ENCODE data around the gene HDAC4.

The HDAC4 gene

GRCh38 chr2:239193401-239193811, 207.4 kb downstream of the HDAC4 start:
- Histone ChIP-seq H3K36me3 (ENCODE audit: control insufficient read depth in 1 of 2, insufficient read depth in 2 of 2, low read length in 2 of 2) (peaks cover 5 to 30% of the 10 kb centered on the region in 2 donors), H3K4me3 (ENCODE audit: low read depth in 1 of 2, low read length in 2 of 2) (no peak overlapping the region), H3K9me3 (ENCODE audit: control insufficient read depth in 1 of 2, low read length in 2 of 2) (peaks cover 0 to 3% of the 10 kb centered on the region in 2 donors), H3K4me1 (ENCODE audit: control insufficient read depth in 1 of 2, insufficient read depth in 2 of 2, low read length in 2 of 2) (no peaks in the 10 kb centered on the region), H3K9ac (ENCODE audit: low read depth in 1 of 2, low read length in 2 of 2) (no peak overlapping the region), H3K27ac (ENCODE audit: low read depth, low read length) (no peak overlapping the region), H3K27me3 (ENCODE audit: control insufficient read depth in 1 of 2, insufficient read depth in 2 of 2, low read length in 2 of 2) (no peaks in the 10 kb centered on the region)

- Histone ChIP-seq H3K4me1 (ENCODE audit: control insufficient read depth in 1 of 2, insufficient read depth in 2 of 2, low read length in 2 of 2) (no peaks in the 10 kb centered on the region), H3K9ac (ENCODE audit: low read depth in 1 of 2, low read length in 2 of 2) (no peak overlapping the region), H3K27me3 (ENCODE audit: control insufficient read depth in 1 of 2, insufficient read depth in 2 of 2, low read length in 2 of 2) (no peaks in the 10 kb centered on the region), H3K27ac (ENCODE audit: low read depth, low read length) (no peak overlapping the region), H3K4me3 (ENCODE audit: low read depth in 1 of 2, low read length in 2 of 2) (no peak overlapping the region), H3K9me3 (ENCODE audit: control insufficient read depth in 1 of 2, low read length in 2 of 2) (peaks cover 0 to 3% of the 10 kb centered on the region in 2 donors), H3K36me3 (ENCODE audit: control insufficient read depth in 1 of 2, insufficient read depth in 2 of 2, low read length in 2 of 2) (peaks cover 5 to 30% of the 10 kb centered on the region in 2 donors)
Observed at GRCh38 chr2:239192975-239193374, 207.8 kb downstream of the HDAC4 start.

- Histone ChIP-seq H3K36me3 (ENCODE audit: control insufficient read depth in 1 of 2, insufficient read depth in 2 of 2, low read length in 2 of 2) (peaks cover 5 to 33% of the 10 kb centered on the region in 2 donors), H3K4me3 (ENCODE audit: low read depth in 1 of 2, low read length in 2 of 2) (no peak overlapping the region), H3K9me3 (ENCODE audit: control insufficient read depth in 1 of 2, low read length in 2 of 2) (peaks cover 0 to 3% of the 10 kb centered on the region in 2 donors), H3K4me1 (ENCODE audit: control insufficient read depth in 1 of 2, insufficient read depth in 2 of 2, low read length in 2 of 2) (no peaks in the 10 kb centered on the region), H3K27ac (ENCODE audit: low read depth, low read length) (no peak overlapping the region), H3K9ac (ENCODE audit: low read depth in 1 of 2, low read length in 2 of 2) (no peak overlapping the region), H3K27me3 (ENCODE audit: control insufficient read depth in 1 of 2, insufficient read depth in 2 of 2, low read length in 2 of 2) (no peaks in the 10 kb centered on the region)
Observed at GRCh38 chr2:239192456-239192855, 208.4 kb downstream of the HDAC4 start.

- Histone ChIP-seq H3K9ac (ENCODE audit: low read depth in 1 of 2, low read length in 2 of 2) (no peak overlapping the region), H3K27me3 (ENCODE audit: control insufficient read depth in 1 of 2, insufficient read depth in 2 of 2, low read length in 2 of 2) (no peaks in the 10 kb centered on the region), H3K27ac (ENCODE audit: low read depth, low read length) (no peak overlapping the region), H3K4me3 (ENCODE audit: low read depth in 1 of 2, low read length in 2 of 2) (no peak overlapping the region), H3K4me1 (ENCODE audit: control insufficient read depth in 1 of 2, insufficient read depth in 2 of 2, low read length in 2 of 2) (no peaks in the 10 kb centered on the region), H3K9me3 (ENCODE audit: control insufficient read depth in 1 of 2, low read length in 2 of 2) (peaks cover 0 to 3% of the 10 kb centered on the region in 2 donors), H3K36me3 (ENCODE audit: control insufficient read depth in 1 of 2, insufficient read depth in 2 of 2, low read length in 2 of 2) (peaks cover 5 to 33% of the 10 kb centered on the region in 2 donors)
Observed at GRCh38 chr2:239190921-239191885, 209.6 kb downstream of the HDAC4 start.

- no peak overlapping the region for H3K4me3 ChIP-seq (ENCODE audit: low read depth in 1 of 2, low read length in 2 of 2)
- peaks cover 0 to 3% of the 10 kb centered on the region in 2 donors for H3K9me3 ChIP-seq (ENCODE audit: control insufficient read depth in 1 of 2, low read length in 2 of 2)
- H3K36me3 ChIP-seq (ENCODE audit: control insufficient read depth in 1 of 2, insufficient read depth in 2 of 2, low read length in 2 of 2): peaks cover 5 to 37% of the 10 kb centered on the region in 2 donors
- no peak overlapping the region for H3K9ac ChIP-seq (ENCODE audit: low read depth in 1 of 2, low read length in 2 of 2)
- no peaks in the 10 kb centered on the region for H3K27me3 ChIP-seq (ENCODE audit: control insufficient read depth in 1 of 2, insufficient read depth in 2 of 2, low read length in 2 of 2)
- H3K4me1 ChIP-seq (ENCODE audit: control insufficient read depth in 1 of 2, insufficient read depth in 2 of 2, low read length in 2 of 2): no peaks in the 10 kb centered on the region
- H3K27ac ChIP-seq (ENCODE audit: low read depth, low read length): no peak overlapping the region
Observed at GRCh38 chr2:239190361-239190760, 210.5 kb downstream of the HDAC4 start.

GRCh38 chr2:239189711-239190131, 211.1 kb downstream of the HDAC4 start:
- peaks cover 0 to 3% of the 10 kb centered on the region in 2 donors for H3K9me3 ChIP-seq (ENCODE audit: control insufficient read depth in 1 of 2, low read length in 2 of 2)
- H3K4me1 ChIP-seq (ENCODE audit: control insufficient read depth in 1 of 2, insufficient read depth in 2 of 2, low read length in 2 of 2): no peaks in the 10 kb centered on the region
- H3K4me3 ChIP-seq (ENCODE audit: low read depth in 1 of 2, low read length in 2 of 2): no peak overlapping the region
- H3K27ac ChIP-seq (ENCODE audit: low read depth, low read length): no peak overlapping the region
- H3K9ac ChIP-seq (ENCODE audit: low read depth in 1 of 2, low read length in 2 of 2): no peak overlapping the region
- no peaks in the 10 kb centered on the region for H3K27me3 ChIP-seq (ENCODE audit: control insufficient read depth in 1 of 2, insufficient read depth in 2 of 2, low read length in 2 of 2)
- H3K36me3 ChIP-seq (ENCODE audit: control insufficient read depth in 1 of 2, insufficient read depth in 2 of 2, low read length in 2 of 2): peaks cover 5 to 38% of the 10 kb centered on the region in 2 donors

GRCh38 chr2:239188536-239188935, 212.3 kb downstream of the HDAC4 start:
- Histone ChIP-seq H3K27me3 (ENCODE audit: control insufficient read depth in 1 of 2, insufficient read depth in 2 of 2, low read length in 2 of 2) (no peaks in the 10 kb centered on the region), H3K4me1 (ENCODE audit: control insufficient read depth in 1 of 2, insufficient read depth in 2 of 2, low read length in 2 of 2) (no peaks in the 10 kb centered on the region)

DNA sequence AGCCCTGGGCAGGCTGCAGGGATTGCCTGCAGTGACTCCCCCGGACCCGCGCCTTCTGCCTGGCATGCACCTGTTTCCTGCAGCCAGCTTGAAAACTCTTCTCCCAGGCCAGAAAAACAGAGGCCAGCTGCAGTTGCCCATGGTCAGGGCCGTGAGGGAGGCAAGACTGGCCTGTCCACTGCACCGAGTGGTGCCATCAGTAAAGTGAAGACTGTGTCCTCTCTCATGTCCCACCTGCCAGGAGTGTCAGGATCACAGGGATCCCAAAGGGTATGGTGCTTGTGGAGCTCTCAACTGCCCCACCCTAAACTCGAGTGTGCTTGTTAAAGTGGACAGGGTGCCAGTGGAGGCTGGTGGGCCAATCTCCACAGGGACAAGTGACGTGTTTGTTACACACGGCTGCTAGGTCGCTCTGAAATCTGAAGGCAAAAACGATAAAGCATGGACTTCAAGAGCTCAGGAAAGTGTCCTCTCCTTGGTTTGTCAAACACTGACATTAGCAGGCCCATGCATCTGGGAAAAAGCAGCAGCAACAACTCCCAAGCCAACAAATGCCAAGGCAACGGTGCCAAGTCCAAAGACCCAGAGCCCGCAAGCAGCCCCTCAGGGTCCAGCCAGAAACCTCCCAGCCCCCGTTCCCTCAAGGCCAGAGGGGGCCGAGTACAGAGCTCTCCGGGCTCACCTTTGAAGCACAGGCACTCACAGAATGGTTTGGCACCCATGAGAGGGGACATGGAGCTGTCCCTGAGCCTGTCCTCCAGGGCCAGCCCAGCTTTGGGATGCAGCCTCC, 213.2 kb downstream of the HDAC4 start:
- Histone ChIP-seq H3K27ac (ENCODE audit: low read depth, low read length) (no peak overlapping the region), H3K9me3 (ENCODE audit: control insufficient read depth in 1 of 2, low read length in 2 of 2) (peaks cover 0 to 3% of the 10 kb centered on the region in 2 donors), H3K4me1 (ENCODE audit: control insufficient read depth in 1 of 2, insufficient read depth in 2 of 2, low read length in 2 of 2) (no peaks in the 10 kb centered on the region)

More at GRCh38 chr2:239188536-239188935, 212.3 kb downstream of the HDAC4 start:
- H3K9me3 ChIP-seq (ENCODE audit: control insufficient read depth in 1 of 2, low read length in 2 of 2): peaks cover 0 to 3% of the 10 kb centered on the region in 2 donors
- no peak overlapping the region for H3K27ac ChIP-seq (ENCODE audit: low read depth, low read length)
- H3K4me3 ChIP-seq (ENCODE audit: low read depth in 1 of 2, low read length in 2 of 2): no peak overlapping the region
- H3K36me3 ChIP-seq (ENCODE audit: control insufficient read depth in 1 of 2, insufficient read depth in 2 of 2, low read length in 2 of 2): peaks cover 5 to 38% of the 10 kb centered on the region in 2 donors
- no peak overlapping the region for H3K9ac ChIP-seq (ENCODE audit: low read depth in 1 of 2, low read length in 2 of 2)

GRCh38 chr2:239186516-239187357, 214.1 kb downstream of the HDAC4 start:
- H3K9ac ChIP-seq (ENCODE audit: low read depth in 1 of 2, low read length in 2 of 2): no peak overlapping the region
- H3K27me3 ChIP-seq (ENCODE audit: control insufficient read depth in 1 of 2, insufficient read depth in 2 of 2, low read length in 2 of 2): no peaks in the 10 kb centered on the region
- H3K36me3 ChIP-seq (ENCODE audit: control insufficient read depth in 1 of 2, insufficient read depth in 2 of 2, low read length in 2 of 2): peaks cover 5 to 48% of the 10 kb centered on the region in 2 donors
- H3K27ac ChIP-seq (ENCODE audit: low read depth, low read length): no peak overlapping the region
- no peaks in the 10 kb centered on the region for H3K4me1 ChIP-seq (ENCODE audit: control insufficient read depth in 1 of 2, insufficient read depth in 2 of 2, low read length in 2 of 2)
- peaks cover 0 to 3% of the 10 kb centered on the region in 2 donors for H3K9me3 ChIP-seq (ENCODE audit: control insufficient read depth in 1 of 2, low read length in 2 of 2)
- no peak overlapping the region for H3K4me3 ChIP-seq (ENCODE audit: low read depth in 1 of 2, low read length in 2 of 2)

More for the DNA sequence above, 213.2 kb downstream of the HDAC4 start:
- H3K9ac ChIP-seq (ENCODE audit: low read depth in 1 of 2, low read length in 2 of 2): no peak overlapping the region
- no peak overlapping the region for H3K4me3 ChIP-seq (ENCODE audit: low read depth in 1 of 2, low read length in 2 of 2)
- no peaks in the 10 kb centered on the region for H3K27me3 ChIP-seq (ENCODE audit: control insufficient read depth in 1 of 2, insufficient read depth in 2 of 2, low read length in 2 of 2)
- peaks cover 5 to 38% of the 10 kb centered on the region in 2 donors for H3K36me3 ChIP-seq (ENCODE audit: control insufficient read depth in 1 of 2, insufficient read depth in 2 of 2, low read length in 2 of 2)
